BJ (cell line): ENCODE results near the gene AZI2. TPM values are rescaled to one million over a fixed set of nuclear protein-coding genes. Genes with fewer than 3 reads are reported as not detected.

Source experiments
- CTCF ChIA-PET: fragments of 350-600 bp; formaldehyde crosslinking; extraction: SDS; loops from one replicate; lab custom pipeline; 2021; ENCODE audit warnings: antibody characterized with exemption, inconsistent platforms; lab: Yijun Ruan, JAX
- POLR2A ChIA-PET: fragments of 300-600 bp; sonication (Branson Sonifier 250); formaldehyde crosslinking; extraction: SDS; loops from one replicate; lab custom pipeline; 2021; ENCODE audit warnings: antibody characterized with exemption; lab: Charles Lee
- DNase-seq: peaks from one replicate; pipeline ENCODE4 v3.0.0-alpha.2; 2011; ENCODE audit warnings: low read depth
- H3K27me3 ChIP-seq: 2 replicates; pipeline ENCODE4 v1.6.0; 2011; ENCODE audit warnings: low read length; ENCODE audit not compliant: control insufficient read depth, insufficient read depth
- H3K36me3 ChIP-seq: 2 replicates; pipeline ENCODE4 v1.5.1; 2011; ENCODE audit warnings: low read length; ENCODE audit not compliant: control insufficient read depth, insufficient read depth
- H3K4me3 ChIP-seq: 2 replicates; pipeline ENCODE4 v1.5.1; 2011; ENCODE audit warnings: low read depth, mild to moderate bottlenecking, control low read depth, low read length
- CTCF ChIP-seq: IDR thresholded peaks from 2 replicates; pipeline ENCODE4 v1.5.1; 2011; ENCODE audit warnings: low read depth, mild to moderate bottlenecking, control low read depth, inconsistent platforms, low read length, moderate library complexity; ENCODE audit not compliant: insufficient read depth
- polyA plus RNA-seq: library from polyadenylated mRNA; depleted of rRNA; stranded (reverse); fragments of >200 nt; gene quantifications from 2 replicates; pipeline ENCODE4 v1.2.3, GENCODE V29; 2011

AZI2 gene
- polyA plus RNA-seq, 1 experiment: 62.9 TPM

- peaks cover 7% of the 10 kb centered on the region for H3K36me3 ChIP-seq
- no peak for TF ChIP-seq CTCF
- CTCF ChIA-PET: interaction anchor here (0.6 to 2.6 kb wide), 6 partner anchors 13 to 1081 kb away, joined by 3 to 11 read pairs (median 3); partner anchors contain the start of genes AZI2 and ZCWPW2
- POLR2A ChIA-PET: no interaction called here
- no peak overlapping the region for H3K4me3 ChIP-seq
- no peak for DNase-seq
- no peaks in the 10 kb centered on the region for H3K27me3 ChIP-seq
Measured at GRCh38 chr3:28335246-28335645, 13.4 kb downstream of the AZI2 start.

- ChIA-PET CTCF (interaction anchor here (0.7 to 2.6 kb wide), 3 partner anchors 10 to 623 kb away, joined by 3 to 11 read pairs (median 3); no protein-coding TSS in a partner anchor), POLR2A (no interaction called here)
- peak; percentile 12; the same call in 1 of the 2 replicates for TF ChIP-seq CTCF
- Histone ChIP-seq H3K27me3 (no peaks in the 10 kb centered on the region), H3K36me3 (peaks cover 7% of the 10 kb centered on the region), H3K4me3 (no peak overlapping the region)
- DNase-seq: no peak
Measured at GRCh38 chr3:28334552-28334951, 14.1 kb downstream of the AZI2 start.

GRCh38 chr3:28328188-28329151 lies 20.2 kb downstream of the AZI2 start:
- CTCF ChIA-PET: interaction anchor here (0.7 to 2.7 kb wide), 5 partner anchors 9 to 616 kb away, joined by 3 to 18 read pairs (median 3); no protein-coding TSS in a partner anchor
- H3K36me3 ChIP-seq: peaks cover 5% of the 10 kb centered on the region
- H3K4me3 ChIP-seq: no peak overlapping the region
- peak; percentile 48 for TF ChIP-seq CTCF
- no peak for DNase-seq
- POLR2A ChIA-PET: no interaction called here
- no peaks in the 10 kb centered on the region for H3K27me3 ChIP-seq

GRCh38 chr3:28326458-28326926 lies 22.1 kb downstream of the AZI2 start:
- H3K36me3 ChIP-seq: peaks cover 5% of the 10 kb centered on the region
- ChIA-PET CTCF (interaction anchor here (0.8 to 1.4 kb wide), 4 partner anchors 18 to 1001 kb away, joined by 3 to 4 read pairs (median 3); no protein-coding TSS in a partner anchor), POLR2A (no interaction called here)
- H3K4me3 ChIP-seq: no peak overlapping the region
- DNase-seq: no peak
- no peak for TF ChIP-seq CTCF
- no peaks in the 10 kb centered on the region for H3K27me3 ChIP-seq

GRCh38 chr3:28322464-28322863 lies 26.2 kb downstream of the AZI2 start:
- ChIA-PET CTCF (interaction anchor here (0.6 to 2.2 kb wide), 3 partner anchors 14 to 610 kb away, joined by 3 to 9 read pairs (median 6); no protein-coding TSS in a partner anchor), POLR2A (interaction anchor here (0.6 to 0.7 kb wide), 2 partner anchors 610 to 759 kb away, joined by 5 to 16 read pairs; no protein-coding TSS in a partner anchor)
- peaks cover 6% of the 10 kb centered on the region for H3K36me3 ChIP-seq
- DNase-seq: no peak
- no peak overlapping the region for H3K4me3 ChIP-seq
- H3K27me3 ChIP-seq: no peaks in the 10 kb centered on the region
- no peak for TF ChIP-seq CTCF
